ENCODE data around the gene SEC14L2. TPM values are rescaled to one million over a fixed set of nuclear protein-coding genes. Genes with fewer than 3 reads are reported as not detected.

SEC14L2 gene
- total and polyA plus RNA-seq, 2 donors (not counting 3 experiments of a cell fraction or from before 2014, with no cell fraction given) = 22.5 to 28.8 TPM

GRCh38 chr22:30429887-30430286 lies 33.1 kb downstream of the SEC14L2 start:
- Histone ChIP-seq H4K20me1 (replicated peaks; ENCODE audit: control insufficient read depth, extremely low read depth, insufficient read depth, low read length) (no peaks in the 10 kb centered on the region), H3K79me2 (ENCODE audit: control insufficient read depth, insufficient read depth, low read length) (peaks cover 2% of the 10 kb centered on the region), H3K36me3 (ENCODE audit: control insufficient read depth in 2 of 2, extremely low read depth in 1 of 2, insufficient read depth in 2 of 2, low read length in 2 of 2) (peaks cover 0 to 7% of the 10 kb centered on the region in 2 experiments), H3K4me1 (ENCODE audit: control insufficient read depth, extremely low read depth, insufficient read depth, low read length) (peaks cover 10% of the 10 kb centered on the region), H3K27me3 (ENCODE audit: control insufficient read depth in 2 of 2, insufficient read depth in 2 of 2, low read length in 2 of 2) (no peaks in the 10 kb centered on the region), H3K9ac (replicated peaks; ENCODE audit: extremely low read depth, insufficient read depth, low read length) (no peak overlapping the region), H3K27ac (ENCODE audit: insufficient read depth, low read depth, low read length) (no peak overlapping the region), H3K4me2 (ENCODE audit: insufficient read depth, low read length) (no peak overlapping the region), H2AFZ (ENCODE audit: low read depth, low read length) (no peak overlapping the region), H3K9me1 (replicated peaks; ENCODE audit: control insufficient read depth, extremely low read depth, insufficient read depth, low read length) (no peaks in the 10 kb centered on the region), H3K4me3 (replicated peaks in 1 of 3; ENCODE audit: insufficient read depth in 1 of 3, low read depth in 1 of 3, low read length in 3 of 3) (no peak overlapping the region), H3K9me3 (replicated peaks; ENCODE audit: control insufficient read depth, insufficient read depth, low read length) (no peaks in the 10 kb centered on the region)
- dilution Hi-C loops (cut with MboI; ENCODE audit: extremely low pct_ligation_motif_present, low sequenced_read_pairs) (no loop called here), intact Hi-C loops (cut with micrococcal nuclease) (loop anchor here (10.0 kb wide), 2 partner anchors 175 to 1045 kb away; partner anchors contain the start of genes AP1B1 and TCN2)
- POLR2A ChIA-PET = no interaction called here
- CTCF ChIA-PET = no interaction called here
- FAIRE-seq (no peak), DNase-seq (ENCODE audit: low read depth, low spot score) (no peak)
- BruUV-seq (replicated peaks) = no TSS peak
- peak; percentile 2 for TF ChIP-seq POLR2AphosphoS5 (IDR thresholded peaks at IDR 0.05; ENCODE audit: insufficient read depth, low read depth, low read length)
- no peak for TF ChIP-seq FOS (IDR thresholded peaks at IDR 0.05; ENCODE audit: borderline replicate concordance, insufficient read depth, low read length)

GRCh38 chr22:30430933-30431332 lies 34.1 kb downstream of the SEC14L2 start:
- FAIRE-seq (no peak), DNase-seq (ENCODE audit: low read depth, low spot score) (no peak)
- H3K4me2 ChIP-seq (ENCODE audit: insufficient read depth, low read length) = no peak overlapping the region
- H2AFZ ChIP-seq (ENCODE audit: low read depth, low read length) = no peak overlapping the region
- H3K79me2 ChIP-seq (ENCODE audit: control insufficient read depth, insufficient read depth, low read length) = peaks cover 2% of the 10 kb centered on the region
- ChIA-PET POLR2A (interaction anchor here (0.5 to 0.6 kb wide), 4 partner anchors 9 to 236 kb away, joined by 3 to 4 read pairs (median 3); no protein-coding TSS in a partner anchor), CTCF (interaction anchor here (1.2 to 1.9 kb wide), 7 partner anchors 34 to 204 kb away, joined by 3 to 5 read pairs (median 4); partner anchors contain the start of gene SEC14L2)
- no peak overlapping the region for H3K4me3 ChIP-seq (replicated peaks in 1 of 3; ENCODE audit: insufficient read depth in 1 of 3, low read depth in 1 of 3, low read length in 3 of 3)
- no peak overlapping the region for H3K27ac ChIP-seq (ENCODE audit: insufficient read depth, low read depth, low read length)
- BruUV-seq (replicated peaks) = no TSS peak
- no peak overlapping the region for H3K9ac ChIP-seq (replicated peaks; ENCODE audit: extremely low read depth, insufficient read depth, low read length)
- no peaks in the 10 kb centered on the region for H3K9me1 ChIP-seq (replicated peaks; ENCODE audit: control insufficient read depth, extremely low read depth, insufficient read depth, low read length)
- H3K27me3 ChIP-seq (ENCODE audit: control insufficient read depth in 2 of 2, insufficient read depth in 2 of 2, low read length in 2 of 2) = no peaks in the 10 kb centered on the region
- TF ChIP-seq POLR2A (IDR thresholded peaks at IDR 0.05; ENCODE audit: low read depth, low read length) (no peak), GATA2 (IDR thresholded peaks at IDR 0.05; ENCODE audit: insufficient read depth, insufficient read length, low read depth, low read length) (no peak), JUN (IDR thresholded peaks at IDR 0.05; ENCODE audit: borderline replicate concordance, insufficient read depth, insufficient read length, low read depth) (no peak), MYC (IDR thresholded peaks at IDR 0.05; ENCODE audit: low read depth, low read length) (no peak), MAX (IDR thresholded peaks at IDR 0.05; ENCODE audit: insufficient read depth, insufficient read length) (no peak), FOS (IDR thresholded peaks at IDR 0.05; ENCODE audit: borderline replicate concordance, insufficient read depth, low read length) (no peak), EZH2 (IDR thresholded peaks at IDR 0.05; ENCODE audit: borderline replicate concordance, low read depth, low read length, severe bottlenecking) (no peak), CTCF (IDR thresholded peaks at IDR 0.05; ENCODE audit: extremely low read depth in 1 of 2, insufficient read depth in 1 of 2, low read depth in 1 of 2, low read length in 2 of 2) (no peak), POLR2AphosphoS5 (IDR thresholded peaks at IDR 0.05; ENCODE audit: insufficient read depth, low read depth, low read length) (no peak)
- dilution Hi-C loops (cut with MboI; ENCODE audit: extremely low pct_ligation_motif_present, low sequenced_read_pairs) (no loop called here), intact Hi-C loops (cut with micrococcal nuclease) (no loop called here)
- H4K20me1 ChIP-seq (replicated peaks; ENCODE audit: control insufficient read depth, extremely low read depth, insufficient read depth, low read length) = no peaks in the 10 kb centered on the region
- peaks cover 0 to 7% of the 10 kb centered on the region in 2 experiments for H3K36me3 ChIP-seq (ENCODE audit: control insufficient read depth in 2 of 2, extremely low read depth in 1 of 2, insufficient read depth in 2 of 2, low read length in 2 of 2)
- peaks cover 14% of the 10 kb centered on the region for H3K4me1 ChIP-seq (ENCODE audit: control insufficient read depth, extremely low read depth, insufficient read depth, low read length)
- no peaks in the 10 kb centered on the region for H3K9me3 ChIP-seq (replicated peaks; ENCODE audit: control insufficient read depth, insufficient read depth, low read length)

Measured in endothelial cell of umbilical vein (primary cell).